Fibroblast of lung (primary cell): ENCODE data around the gene AP2A2. TPM values are rescaled to one million over a fixed set of nuclear protein-coding genes. Genes with fewer than 3 reads are reported as not detected.

Experiments used
- DNase-seq, 2 donors: peaks; one replicate each; pipeline versions ENCODE4 v3.0.0 to v3.0.0-alpha.2; 2010; ENCODE audit warnings: low read depth in 2 of 2
- H2AFZ ChIP-seq: 2 replicates; pipeline ENCODE4 v1.5.1; 2012; ENCODE audit warnings: low read length, control low read depth, inconsistent platforms
- H3K27ac ChIP-seq: 2 replicates; pipeline ENCODE4 v1.5.1; 2011; ENCODE audit warnings: low read length, control low read depth; ENCODE audit not compliant: insufficient read depth
- H3K27me3 ChIP-seq: 2 replicates; pipeline ENCODE4 v1.5.1; 2011; ENCODE audit warnings: mild to moderate bottlenecking, low read length; ENCODE audit not compliant: control insufficient read depth, insufficient read depth
- H3K36me3 ChIP-seq: 2 replicates; pipeline ENCODE4 v1.5.1; 2011; ENCODE audit warnings: low read length; ENCODE audit not compliant: control insufficient read depth, insufficient read depth
- H3K4me1 ChIP-seq: 2 replicates; pipeline ENCODE4 v1.5.1; 2011; ENCODE audit warnings: low read length; ENCODE audit not compliant: control insufficient read depth, insufficient read depth; ENCODE audit errors: extremely low read depth
- H3K4me2 ChIP-seq: 2 replicates; pipeline ENCODE4 v1.5.1; 2011; ENCODE audit warnings: low read length, control low read depth; ENCODE audit not compliant: insufficient read depth; ENCODE audit errors: extremely low read depth
- H3K4me3 ChIP-seq, 4 experiments: fragments of 200-600 bp in 1 of 4; sonication (generic) in 1 of 4; replicated peaks in 1 of 4; 2 replicates each; pipeline ENCODE4 v1.5.1; 2011 to 2016; ENCODE audit warnings: low read length in 4 of 4, low read depth in 3 of 4, mild to moderate bottlenecking in 3 of 4, control low read depth in 2 of 4, inconsistent platforms in 1 of 4, mixed read lengths in 1 of 4; ENCODE audit not compliant: insufficient read depth in 1 of 4; ENCODE audit errors: control extremely low read depth in 1 of 4
- H3K79me2 ChIP-seq: 2 replicates; pipeline ENCODE4 v1.5.1; 2012; ENCODE audit warnings: mild to moderate bottlenecking, low read length, inconsistent platforms; ENCODE audit not compliant: control insufficient read depth, insufficient read depth
- H3K9ac ChIP-seq: 2 replicates; pipeline ENCODE4 v1.5.1; 2011; ENCODE audit warnings: mild to moderate bottlenecking, low read length, control low read depth; ENCODE audit not compliant: insufficient read depth
- H3K9me3 ChIP-seq: 2 replicates; pipeline ENCODE4 v1.5.1; 2012; ENCODE audit warnings: low read depth, low read length; ENCODE audit not compliant: control insufficient read depth, insufficient read depth
- H4K20me1 ChIP-seq: 2 replicates; pipeline ENCODE4 v1.5.1; 2011; ENCODE audit warnings: low read length; ENCODE audit not compliant: control insufficient read depth, insufficient read depth; ENCODE audit errors: extremely low read depth
- CTCF ChIP-seq, 2 donors: IDR thresholded peaks in 1 of 2; conservative IDR thresholded peaks in 1 of 2; 1 replicate in 1 of 2; 2 replicates in 1 of 2; pipeline ENCODE4 v1.5.1; 2011 to 2012; ENCODE audit warnings: low read length in 2 of 2, control low read depth in 1 of 2, inconsistent platforms in 1 of 2, low read depth in 1 of 2, mild to moderate bottlenecking in 1 of 2
- EZH2 ChIP-seq: IDR thresholded peaks from 2 replicates; pipeline ENCODE4 v1.5.1; 2012; ENCODE audit warnings: low read length, control low read depth, mild to moderate bottlenecking; ENCODE audit errors: missing control alignments
- polyA plus RNA-seq, 2 donors: library from polyadenylated mRNA; depleted of rRNA in 1 of 2; stranded (reverse) in 1 of 2; unstranded in 1 of 2; fragments of >200 nt; gene quantifications; 2 replicates each; pipeline ENCODE4 v1.2.1, GENCODE V29; 2011 to 2012; ENCODE audit warnings: missing spikeins in 1 of 2
- total RNA-seq: library from RNA; depleted of rRNA; stranded (reverse); fragments of >200 nt; gene quantifications from 2 replicates; pipeline ENCODE4 v1.2.1, GENCODE V29; 2014

Gene AP2A2
- total and polyA plus RNA-seq, 2 donors (not counting 1 experiment from before 2014, with no cell fraction given), result 21.6 to 46.1 TPM

- H3K9ac ChIP-seq, result no peak overlapping the region
- no peaks in the 10 kb centered on the region for H4K20me1 ChIP-seq
- no peak for TF ChIP-seq CTCF (conservative IDR thresholded peaks at IDR 0.05 in 1 of 2, IDR thresholded peaks at IDR 0.05 in 1 of 2; ENCODE audit: low read depth in 1 of 2, low read length in 2 of 2)
- no peak for TF ChIP-seq EZH2
- no peak overlapping the region for H3K4me2 ChIP-seq
- H3K9me3 ChIP-seq, result no peaks in the 10 kb centered on the region
- H2AFZ ChIP-seq, result no peak overlapping the region
- peaks cover 14% of the 10 kb centered on the region for H3K36me3 ChIP-seq
- H3K4me1 ChIP-seq, result no peaks in the 10 kb centered on the region
- no peak overlapping the region for H3K4me3 ChIP-seq
- no peaks in the 10 kb centered on the region for H3K79me2 ChIP-seq
- no peak for DNase-seq
- no peaks in the 10 kb centered on the region for H3K27me3 ChIP-seq
- no peak overlapping the region for H3K27ac ChIP-seq
These were observed 76.8 kb downstream of the AP2A2 start for GRCh38 chr11:1002406-1002984.

- H3K4me3 ChIP-seq, result no peak overlapping the region
- H3K9ac ChIP-seq, result no peak overlapping the region
- no peaks in the 10 kb centered on the region for H3K27me3 ChIP-seq
- peaks cover 14% of the 10 kb centered on the region for H3K36me3 ChIP-seq
- no peaks in the 10 kb centered on the region for H3K4me1 ChIP-seq
- no peak for TF ChIP-seq CTCF (conservative IDR thresholded peaks at IDR 0.05 in 1 of 2, IDR thresholded peaks at IDR 0.05 in 1 of 2; ENCODE audit: low read depth in 1 of 2, low read length in 2 of 2)
- TF ChIP-seq EZH2, result no peak
- H3K27ac ChIP-seq, result no peak overlapping the region
- no peak overlapping the region for H3K4me2 ChIP-seq
- no peaks in the 10 kb centered on the region for H4K20me1 ChIP-seq
- H2AFZ ChIP-seq, result no peak overlapping the region
- H3K79me2 ChIP-seq, result no peaks in the 10 kb centered on the region
- DNase-seq, result no peak
- no peaks in the 10 kb centered on the region for H3K9me3 ChIP-seq
These were observed 77.5 kb downstream of the AP2A2 start for GRCh38 chr11:1003159-1003558.

- H3K27ac ChIP-seq, result no peak overlapping the region
These were observed 80.3 kb downstream of the AP2A2 start for GRCh38 chr11:1005928-1006327.

More at GRCh38 chr11:1005928-1006327, 80.3 kb downstream of the AP2A2 start:
- Histone ChIP-seq H3K27me3 (no peaks in the 10 kb centered on the region), H3K36me3 (peaks cover 18% of the 10 kb centered on the region), H3K79me2 (no peaks in the 10 kb centered on the region), H3K4me2 (no peak overlapping the region), H3K9ac (no peak overlapping the region), H3K4me1 (no peaks in the 10 kb centered on the region), H3K9me3 (no peaks in the 10 kb centered on the region), H3K4me3 (no peak overlapping the region), H2AFZ (no peak overlapping the region), H4K20me1 (no peaks in the 10 kb centered on the region)
- TF ChIP-seq EZH2, result no peak
- TF ChIP-seq CTCF (conservative IDR thresholded peaks at IDR 0.05 in 1 of 2, IDR thresholded peaks at IDR 0.05 in 1 of 2; ENCODE audit: low read depth in 1 of 2, low read length in 2 of 2), result no peak
- DNase-seq, result no peak
